Neural progenitor cell (in vitro differentiated cells): ENCODE data around the gene OR10A4. TPM values are rescaled to one million over a fixed set of nuclear protein-coding genes. Genes with fewer than 3 reads are reported as not detected.
"Not testable (repeated sequence)": the region's sequence is repeated elsewhere in the genome, so short reads cannot be mapped to it uniquely, and the experiment has no call there.

Source experiments
- DNase-seq: peaks from one replicate; pipeline ENCODE4 v3.0.0-alpha.2; 2016; ENCODE audit warnings: low spot score
- H2AFZ ChIP-seq: fragments of 200-600 bp; sonication (generic); replicated peaks from 2 replicates; pipeline ENCODE4 v1.6.1; 2016; ENCODE audit warnings: antibody characterized with exemption
- H3F3A ChIP-seq: fragments of 200-600 bp; sonication (generic); 2 replicates; pipeline ENCODE4 v1.6.1; 2016; ENCODE audit warnings: antibody characterized with exemption, low read depth
- H3K27ac ChIP-seq: fragments of 200-600 bp; sonication (generic); 2 replicates; pipeline ENCODE4 v1.5.1; 2016; ENCODE audit warnings: mild to moderate bottlenecking
- H3K27me3 ChIP-seq: fragments of 200-600 bp; sonication (generic); 2 replicates; pipeline ENCODE4 v1.6.1; 2016; ENCODE audit warnings: mild to moderate bottlenecking, moderate library complexity
- H3K36me3 ChIP-seq: fragments of 200-600 bp; sonication (generic); 2 replicates; pipeline ENCODE4 v1.5.1; 2016
- H3K4me1 ChIP-seq: fragments of 200-600 bp; sonication (generic); 2 replicates; pipeline ENCODE4 v1.6.1; 2016; ENCODE audit warnings: mixed run types
- H3K4me2 ChIP-seq: fragments of 200-600 bp; sonication (generic); 2 replicates; pipeline ENCODE4 v1.6.1; 2016
- H3K4me3 ChIP-seq: fragments of 200-600 bp; sonication (generic); 2 replicates; pipeline ENCODE4 v1.5.1; 2016
- H3K79me2 ChIP-seq: fragments of 200-600 bp; sonication (generic); 2 replicates; pipeline ENCODE4 v1.6.1; 2016; ENCODE audit warnings: low read depth
- H3K9ac ChIP-seq: fragments of 200-600 bp; sonication (generic); 2 replicates; pipeline ENCODE4 v1.6.1; 2016
- H3K9me3 ChIP-seq: fragments of 200-600 bp; sonication (generic); 2 replicates; pipeline ENCODE4 v1.5.1; 2016; ENCODE audit warnings: low read depth
- H4K20me1 ChIP-seq: fragments of 200-600 bp; sonication (generic); 2 replicates; pipeline ENCODE4 v1.6.1; 2016; ENCODE audit warnings: low read depth
- H3K27ac Mint-ChIP-seq: 3 replicates; pipeline ENCODE4 v1.8.0; 2021; ENCODE audit warnings: mixed read lengths
- H3K27me3 Mint-ChIP-seq: 2 replicates; pipeline ENCODE4 v1.8.0; 2022; ENCODE audit warnings: low read depth, mild to moderate bottlenecking, inconsistent platforms, moderate library complexity, mixed read lengths; ENCODE audit not compliant: insufficient read depth
- H3K36me3 Mint-ChIP-seq: 3 replicates; pipeline ENCODE4 v1.8.0; 2021; ENCODE audit warnings: mixed read lengths
- H3K4me1 Mint-ChIP-seq: 3 replicates; pipeline ENCODE4 v1.8.0; 2021; ENCODE audit warnings: mixed read lengths
- H3K4me3 Mint-ChIP-seq: 3 replicates; pipeline ENCODE4 v1.8.0; 2021; ENCODE audit warnings: mild to moderate bottlenecking, moderate library complexity, mixed read lengths
- H3K9me3 Mint-ChIP-seq: 3 replicates; pipeline ENCODE4 v1.8.0; 2020; ENCODE audit warnings: mixed read lengths
- CTCF ChIP-seq: fragments of 200-600 bp; sonication (generic); IDR thresholded peaks from 2 replicates; pipeline ENCODE4 v1.5.1; 2017; ENCODE audit warnings: antibody characterized with exemption, mild to moderate bottlenecking
- EZH2 ChIP-seq: fragments of 200-600 bp; sonication (generic); IDR thresholded peaks from 2 replicates; pipeline ENCODE4 v1.6.1; 2017; ENCODE audit warnings: antibody characterized with exemption, mild to moderate bottlenecking, moderate library complexity
- EZH2phosphoT487 ChIP-seq: fragments of 200-600 bp; sonication (generic); IDR thresholded peaks from 2 replicates; pipeline ENCODE4 v1.6.1; 2017; ENCODE audit warnings: antibody characterized with exemption
- total RNA-seq: library from RNA; depleted of rRNA; stranded (reverse); fragments of >200 nt; gene quantifications from 2 replicates; pipeline ENCODE4 v1.2.3, GENCODE V29; 2015; ENCODE audit warnings: low replicate concordance

The OR10A4 gene
- total RNA-seq, 1 donor from 2014 or later, result not detected

GRCh38 chr11:6845383-6845782, 31.0 kb upstream of the OR10A4 start, which contains the start of gene OR10A5:
OR10A5 (plus strand) TSS chr11:6845683; CDS start chr11:6845683, 0 bp downstream.
- no peak for DNase-seq
- no peak within 1 kb of the TSS for H3K4me3 Mint-ChIP-seq
- H3K4me1 Mint-ChIP-seq, result peaks cover 9% of the 10 kb centered on the region
- no peak within 1 kb of the TSS for H3K4me3 ChIP-seq
- no peaks in the 10 kb centered on the region for H4K20me1 ChIP-seq
- peaks cover 18% of the 10 kb centered on the region for H3K4me1 ChIP-seq
- H3K4me2 ChIP-seq, result no peak within 1 kb of the TSS
- H3K27me3 ChIP-seq, result no peaks in the 10 kb centered on the region
- peaks cover 3% of the 10 kb centered on the region for H3K27me3 Mint-ChIP-seq
- no peaks in the 10 kb centered on the region for H3K36me3 Mint-ChIP-seq
- H3K9ac ChIP-seq, result no peak within 1 kb of the TSS
- H3K27ac ChIP-seq, result no peak within 1 kb of the TSS
- no peaks in the 10 kb centered on the region for H3K79me2 ChIP-seq
- H3K36me3 ChIP-seq, result peaks cover 4% of the 10 kb centered on the region
- H3K9me3 ChIP-seq, result no peaks in the 10 kb centered on the region
- H3F3A ChIP-seq, result peaks cover 16% of the 10 kb centered on the region
- TF ChIP-seq EZH2 (no peak), CTCF (no peak), EZH2phosphoT487 (no peak)
- no peak within 1 kb of the TSS for H2AFZ ChIP-seq
- H3K9me3 Mint-ChIP-seq, result peaks cover 18% of the 10 kb centered on the region
- H3K27ac Mint-ChIP-seq, result no peak within 1 kb of the TSS

DNA sequence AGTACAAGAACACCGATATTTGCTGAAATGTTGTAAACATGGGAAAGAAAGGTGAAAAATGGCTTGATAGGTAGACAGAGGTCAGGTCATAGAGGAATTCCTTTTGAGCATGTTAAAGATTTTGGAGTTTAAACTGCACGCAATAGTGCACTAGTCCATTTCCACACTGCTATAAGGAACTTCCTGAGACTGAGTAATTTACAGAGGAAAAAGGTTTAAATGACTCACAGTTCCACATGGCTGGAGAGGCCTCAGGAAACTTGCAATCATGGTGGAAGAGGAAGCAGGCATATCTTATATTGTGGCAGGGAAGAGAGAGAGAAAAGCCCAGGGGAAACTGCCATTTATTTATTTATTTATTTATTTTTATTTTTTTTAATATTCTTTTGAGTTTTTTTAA, 25.9 kb upstream of the OR10A4 start:
- TF ChIP-seq EZH2phosphoT487 (no peak), EZH2 (no peak), CTCF (no peak)
- no peak overlapping the region for H3K4me3 ChIP-seq
- no peak overlapping the region for H3K9ac ChIP-seq
- H2AFZ ChIP-seq, result no peak overlapping the region
- DNase-seq, result no peak
- Mint-ChIP-seq H3K4me3 (no peak overlapping the region), H3K27ac (no peak overlapping the region), H3K9me3 (peaks cover 27% of the 10 kb centered on the region), H3K4me1 (no peaks in the 10 kb centered on the region), H3K27me3 (peaks cover 3% of the 10 kb centered on the region), H3K36me3 (peaks cover 2% of the 10 kb centered on the region)
- no peak overlapping the region for H3K27ac ChIP-seq
- no peaks in the 10 kb centered on the region for H3K27me3 ChIP-seq
- H3K36me3 ChIP-seq, result no peaks in the 10 kb centered on the region
- H4K20me1 ChIP-seq, result no peaks in the 10 kb centered on the region
- H3F3A ChIP-seq, result no peaks in the 10 kb centered on the region
- no peaks in the 10 kb centered on the region for H3K79me2 ChIP-seq
- no peak overlapping the region for H3K4me2 ChIP-seq
- no peaks in the 10 kb centered on the region for H3K4me1 ChIP-seq
- no peaks in the 10 kb centered on the region for H3K9me3 ChIP-seq

GRCh38 chr11:6854801-6855200, 21.6 kb upstream of the OR10A4 start:
- H3K36me3 ChIP-seq, H4K20me1 ChIP-seq, H3K36me3 Mint-ChIP-seq, H3K79me2 ChIP-seq, H3K27ac ChIP-seq, DNase-seq, H3K27me3 ChIP-seq, H3K4me1 Mint-ChIP-seq, H3K4me3 Mint-ChIP-seq, H3K9me3 ChIP-seq, H3K9ac ChIP-seq, H3F3A ChIP-seq, H3K27me3 Mint-ChIP-seq, H3K4me3 ChIP-seq, H2AFZ ChIP-seq, H3K4me1 ChIP-seq, H3K27ac Mint-ChIP-seq, H3K4me2 ChIP-seq: not testable (repeated sequence)
- H3K9me3 Mint-ChIP-seq, result peaks cover 19% of the 10 kb centered on the region

GRCh38 chr11:6855971-6856541, 20.4 kb upstream of the OR10A4 start:
- no peak overlapping the region for H3K27ac Mint-ChIP-seq
- peak; percentile 60 for DNase-seq

More at GRCh38 chr11:6855971-6856541, 20.4 kb upstream of the OR10A4 start:
- no peaks in the 10 kb centered on the region for H3K9me3 ChIP-seq
- H3K27ac ChIP-seq, result no peak overlapping the region
- Mint-ChIP-seq H3K4me3 (no peak overlapping the region), H3K36me3 (peaks cover 2% of the 10 kb centered on the region), H3K4me1 (no peaks in the 10 kb centered on the region), H3K9me3 (peaks cover 15% of the 10 kb centered on the region), H3K27me3 (peaks cover 2% of the 10 kb centered on the region)
- H3K79me2 ChIP-seq, result no peaks in the 10 kb centered on the region
- H3K4me1 ChIP-seq, result no peaks in the 10 kb centered on the region
- no peak overlapping the region for H3K4me2 ChIP-seq
- no peaks in the 10 kb centered on the region for H3K36me3 ChIP-seq
- H2AFZ ChIP-seq, result no peak overlapping the region
- H3K4me3 ChIP-seq, result no peak overlapping the region
- no peaks in the 10 kb centered on the region for H3K27me3 ChIP-seq
- TF ChIP-seq EZH2 (no peak), CTCF (no peak), EZH2phosphoT487 (no peak)
- no peak overlapping the region for H3K9ac ChIP-seq
- peaks cover 3% of the 10 kb centered on the region for H3F3A ChIP-seq
- no peaks in the 10 kb centered on the region for H4K20me1 ChIP-seq
